C4-2B (cell line): ENCODE results near the gene RRP9.

Experiments used
- CTCF ChIP-seq: fragments of 450-650 bp; conservative IDR thresholded peaks from 2 replicates; pipeline ENCODE4 v1.5.1; 2017; ENCODE audit warnings: mild to moderate bottlenecking
- ZFX ChIP-seq: fragments of 450-650 bp; IDR thresholded peaks from 2 replicates; pipeline ENCODE4 v1.6.1; 2017

GRCh38 chr3:51966016-51966415 lies 24.3 kb upstream of the RRP9 start:
- TF ChIP-seq CTCF (no peak), ZFX (no peak)
